DMS79 (cell line): ENCODE results near the gene APP.
"Not testable (repeated sequence)": the region's sequence is repeated elsewhere in the genome, so short reads cannot be mapped to it uniquely, and the experiment has no call there.

Experiments
- DNase-seq: peaks from one replicate; lab custom pipeline; 2025; lab: John Stamatoyannopoulos, UW

The APP gene

DNA sequence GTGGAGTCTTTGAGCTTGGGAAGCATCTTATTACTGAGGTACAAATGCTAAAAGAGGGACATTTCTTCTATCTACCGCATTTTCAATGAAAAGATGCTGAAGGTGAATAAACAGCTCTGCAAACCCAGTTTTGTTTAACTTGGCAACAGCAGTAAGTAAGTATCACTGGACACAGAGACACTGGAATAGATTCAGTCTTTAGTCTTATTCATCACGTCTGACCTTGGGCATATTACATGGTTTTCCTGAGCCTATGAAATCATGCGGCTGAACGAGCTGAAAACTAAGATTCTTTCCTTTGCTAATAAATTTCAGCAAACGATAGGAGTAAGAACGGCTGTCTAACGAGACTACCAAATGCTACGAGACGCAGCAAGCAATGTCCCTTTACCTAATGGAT lies 228.4 kb downstream of the APP start:
- DNase-seq = no peak

DNA sequence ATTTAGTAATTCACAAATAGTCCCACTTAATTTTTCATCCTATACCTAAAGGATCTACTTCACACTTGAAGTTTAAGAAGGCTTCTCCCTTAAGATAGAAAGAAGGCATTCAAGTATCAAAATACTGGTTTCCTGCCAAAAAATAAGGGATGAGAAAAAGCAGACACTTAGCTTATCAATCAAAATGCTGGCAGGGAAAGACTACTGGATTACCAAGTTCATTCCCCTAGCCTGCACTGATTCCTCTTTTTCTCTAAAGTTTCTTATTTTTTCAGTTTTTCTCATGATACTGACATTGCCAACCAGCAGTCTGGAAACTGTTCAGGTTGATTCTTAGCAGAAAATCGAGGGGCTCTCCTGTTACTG lies 231.2 kb downstream of the APP start:
- no peak for DNase-seq

DNA sequence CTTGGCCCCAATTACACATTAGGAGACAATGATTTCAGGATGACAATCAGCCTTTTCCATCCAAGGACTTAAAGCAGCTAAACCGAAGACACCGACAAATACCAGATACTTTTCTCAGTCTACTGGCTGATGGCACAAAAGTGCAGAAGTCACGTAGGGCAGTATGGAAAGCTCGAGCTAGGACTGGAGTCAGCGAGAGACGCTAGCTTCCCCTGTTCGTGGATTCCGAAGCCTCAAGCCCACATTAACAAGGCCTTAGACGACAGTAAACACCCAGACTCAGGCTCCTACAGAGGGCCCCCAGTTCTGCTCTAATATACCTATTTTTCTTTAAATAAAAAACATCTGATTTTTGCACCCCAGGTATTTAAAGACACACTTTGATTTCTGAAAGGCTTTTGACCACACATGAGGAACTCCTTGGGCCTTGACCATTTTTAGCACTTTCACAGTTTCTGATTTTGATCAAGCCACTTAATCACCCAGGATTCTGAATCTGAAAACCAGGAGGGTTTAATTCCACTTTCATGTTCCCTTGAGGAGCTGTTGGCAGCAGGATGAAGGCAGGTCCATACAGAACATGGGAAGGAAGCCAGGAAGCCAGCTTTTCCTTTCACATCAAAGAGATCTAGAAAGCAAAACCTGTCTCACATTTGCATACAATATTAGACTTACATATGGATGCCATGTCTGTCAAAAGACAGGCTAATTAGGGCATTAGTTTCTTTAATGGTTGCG lies 231.7 kb downstream of the APP start:
- DNase-seq = peak; percentile 56

DNA sequence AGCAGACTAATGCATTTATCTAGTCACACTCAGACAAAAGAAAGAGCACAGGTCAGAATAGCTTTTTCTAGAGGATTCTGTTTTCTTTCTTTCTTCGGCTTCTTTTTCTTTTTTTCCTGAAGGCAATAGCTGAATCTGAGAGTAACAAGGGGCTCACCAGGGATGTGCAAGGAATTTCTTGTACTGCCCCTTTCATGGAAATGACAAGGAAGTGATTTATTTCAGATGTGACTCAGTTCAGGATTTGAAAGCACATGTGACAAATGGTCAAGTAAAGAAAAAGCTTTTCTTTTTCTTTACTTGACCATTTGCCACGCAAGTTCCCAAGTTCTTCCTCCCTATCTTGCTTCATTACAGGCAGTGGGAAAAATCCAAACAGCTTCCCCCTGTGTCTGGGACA lies 233.8 kb downstream of the APP start:
- DNase-seq = no peak

DNA sequence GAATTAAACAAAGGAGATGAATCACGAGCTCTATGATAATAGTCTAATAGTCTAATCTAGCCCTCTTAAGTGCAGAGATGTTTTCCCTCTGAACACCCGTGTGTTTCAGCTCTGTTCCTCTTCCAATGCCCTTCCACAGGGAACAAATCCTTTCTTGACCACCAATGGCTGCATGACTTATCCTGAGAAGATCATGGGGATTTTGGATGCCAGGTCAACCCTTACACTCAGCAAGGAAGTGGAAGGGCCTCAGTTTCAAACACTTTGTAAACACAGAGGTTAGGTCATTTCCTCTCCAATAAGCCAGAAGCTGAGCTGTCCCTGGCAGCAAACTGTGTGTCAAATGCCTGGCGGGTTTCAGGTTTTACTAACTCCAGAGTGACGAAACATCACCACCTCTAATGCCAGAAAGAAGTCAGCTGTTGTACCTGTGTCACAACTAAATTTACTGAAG lies 235.8 kb downstream of the APP start:
- no peak for DNase-seq

DNA sequence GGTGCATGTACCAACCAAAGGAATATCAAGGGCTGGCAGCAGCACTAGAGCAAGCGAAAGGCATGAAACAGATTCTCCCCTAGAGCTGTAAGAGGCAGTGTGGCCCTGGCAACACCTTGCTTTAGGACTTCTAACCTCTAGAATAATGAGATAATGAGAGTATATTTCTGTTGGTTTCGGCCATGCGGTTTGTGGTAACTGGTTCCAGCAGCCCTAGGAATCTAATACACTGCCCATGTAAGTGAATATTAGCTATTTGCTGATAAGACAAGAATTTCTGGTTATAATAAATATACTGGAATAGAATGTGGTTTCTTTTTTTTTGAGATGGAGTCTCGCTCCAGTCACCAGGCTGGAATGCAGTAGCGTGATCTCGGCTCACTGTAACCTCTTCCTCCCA lies 236.4 kb downstream of the APP start:
- DNase-seq = no peak

DNA sequence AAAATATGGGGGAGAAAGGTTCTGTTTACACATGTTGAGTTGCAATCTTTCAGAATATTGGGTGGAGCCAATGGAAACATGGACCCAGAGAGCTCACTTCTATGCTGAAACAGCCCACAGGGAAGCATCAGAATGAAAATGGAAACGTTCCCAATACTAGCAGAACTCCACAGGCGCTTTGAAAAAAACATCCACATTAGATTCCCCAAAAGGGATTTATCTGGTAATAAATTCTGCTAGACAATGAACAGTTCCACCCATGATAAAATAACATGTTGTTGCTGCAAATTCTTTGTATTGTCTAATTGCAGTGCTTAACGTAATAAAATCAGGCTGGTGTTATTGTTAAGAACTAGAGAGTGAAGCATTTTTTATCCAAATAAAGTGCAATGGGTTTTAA lies 238.8 kb downstream of the APP start:
- no peak for DNase-seq

DNA sequence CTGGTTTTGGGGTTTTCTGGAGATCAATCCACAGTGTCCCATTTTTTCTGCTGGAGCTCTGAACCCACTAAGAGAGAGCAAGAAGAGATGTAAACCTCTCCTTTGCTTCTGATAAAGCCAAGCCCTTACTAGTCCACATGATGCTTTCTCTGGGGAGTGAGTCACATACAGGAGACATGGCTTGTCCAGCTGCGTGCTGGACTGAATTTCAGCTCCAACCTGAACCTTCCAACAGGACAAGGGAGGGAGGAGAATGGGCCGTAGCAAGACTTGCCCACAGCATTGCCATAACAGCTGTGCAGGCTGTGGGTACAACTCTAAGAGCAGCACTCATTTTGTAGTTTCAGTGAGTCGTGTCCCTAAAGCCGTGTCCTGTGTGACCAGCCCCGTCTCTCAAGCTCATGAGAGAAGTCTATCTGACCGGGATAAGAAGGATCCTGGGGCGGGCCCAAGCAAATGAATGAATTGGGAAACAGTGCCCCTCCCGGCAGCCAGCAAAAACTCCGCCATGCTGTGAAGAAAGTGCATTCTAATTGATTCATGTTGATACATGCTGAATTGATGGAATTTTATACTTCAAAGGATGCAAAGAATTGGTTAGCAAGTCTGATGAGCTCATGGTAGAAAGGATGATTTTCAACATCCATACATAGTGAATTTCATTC lies 240.6 kb downstream of the APP start:
- no peak for DNase-seq

DNA sequence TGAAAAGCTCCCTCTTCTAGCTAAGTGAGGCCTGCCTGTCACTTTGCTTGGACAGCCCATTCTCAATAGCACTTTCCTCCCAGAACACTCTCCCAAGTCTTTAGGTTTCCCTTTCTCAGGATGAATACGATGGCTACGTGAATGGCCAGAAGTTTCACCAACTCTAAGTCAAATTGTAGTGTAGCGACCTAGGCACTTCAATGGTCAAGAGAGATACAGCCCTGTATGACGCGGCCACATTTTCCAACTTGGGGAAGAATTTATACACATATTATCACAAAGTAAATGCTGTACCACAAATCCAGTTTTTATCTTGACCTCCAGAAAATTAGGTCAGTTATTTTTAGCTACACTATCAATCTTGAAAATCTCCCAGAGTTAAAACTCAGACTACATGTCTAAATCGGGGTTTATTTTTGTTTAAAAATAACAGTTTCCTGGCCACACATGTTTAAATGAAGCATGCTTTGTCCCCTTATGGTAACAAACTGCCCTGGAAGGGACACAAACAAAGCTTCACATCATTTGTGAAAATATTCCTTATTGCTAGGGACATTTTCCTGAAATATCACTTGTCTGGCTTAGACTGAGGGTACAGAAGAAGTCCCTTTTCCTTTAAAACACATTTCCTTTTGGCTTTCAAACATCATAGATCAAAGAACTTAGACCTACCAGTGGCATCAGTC lies 243.2 kb downstream of the APP start:
- DNase-seq = no peak

DNA sequence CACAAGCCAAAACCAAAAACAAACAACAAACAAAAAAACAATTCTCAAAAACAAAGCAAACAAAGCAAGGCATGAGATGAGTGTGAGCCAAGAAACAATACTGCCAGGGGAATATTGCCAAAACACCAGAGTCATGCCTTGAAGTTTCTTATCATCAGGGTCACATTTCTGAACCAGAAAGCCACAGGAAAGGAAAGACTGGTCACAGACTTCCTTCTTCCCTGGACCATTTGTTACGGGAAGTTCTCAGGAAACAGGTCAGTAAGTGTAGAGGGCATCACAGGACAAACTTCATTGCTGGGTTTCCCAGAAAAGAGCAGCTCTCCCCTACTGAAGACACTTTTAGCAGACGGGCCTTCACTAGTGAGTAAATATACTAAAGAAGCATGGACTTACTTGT lies 244.6 kb downstream of the APP start:
- no peak for DNase-seq

DNA sequence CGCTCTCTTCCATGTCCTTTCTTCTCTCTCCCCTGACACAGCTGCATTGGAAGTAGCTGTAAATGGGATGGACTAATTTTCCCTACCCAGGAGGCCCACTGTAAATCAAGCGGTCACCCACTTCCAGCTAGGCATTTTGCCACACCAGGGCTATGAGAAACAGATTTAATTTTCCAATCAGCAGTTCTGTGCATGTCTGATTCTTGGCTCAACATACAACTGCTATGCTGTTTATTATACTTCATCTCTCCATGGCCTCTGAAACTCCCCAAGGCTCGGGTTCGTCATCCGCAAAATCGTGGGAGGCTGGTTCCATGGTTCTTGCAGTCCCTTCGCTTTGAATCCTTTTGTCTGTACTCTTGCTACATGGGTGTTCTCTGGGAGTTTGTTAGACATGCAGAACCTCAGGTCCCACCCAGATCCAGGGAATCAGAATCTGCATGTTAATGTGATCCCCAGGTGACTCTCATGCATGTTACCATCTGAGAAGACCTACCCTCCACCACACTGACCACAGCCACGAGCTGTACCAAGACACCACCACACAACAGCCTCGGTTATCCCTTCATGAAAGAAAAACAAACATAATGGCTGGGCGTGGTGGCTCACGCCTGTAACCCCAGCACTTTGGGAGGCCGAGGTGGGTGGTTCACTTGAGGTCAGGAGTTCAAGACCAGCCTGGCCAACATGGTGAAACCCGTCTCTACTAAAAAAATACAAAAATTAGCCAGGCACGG lies 245.3 kb downstream of the APP start:
- no peak for DNase-seq

DNA sequence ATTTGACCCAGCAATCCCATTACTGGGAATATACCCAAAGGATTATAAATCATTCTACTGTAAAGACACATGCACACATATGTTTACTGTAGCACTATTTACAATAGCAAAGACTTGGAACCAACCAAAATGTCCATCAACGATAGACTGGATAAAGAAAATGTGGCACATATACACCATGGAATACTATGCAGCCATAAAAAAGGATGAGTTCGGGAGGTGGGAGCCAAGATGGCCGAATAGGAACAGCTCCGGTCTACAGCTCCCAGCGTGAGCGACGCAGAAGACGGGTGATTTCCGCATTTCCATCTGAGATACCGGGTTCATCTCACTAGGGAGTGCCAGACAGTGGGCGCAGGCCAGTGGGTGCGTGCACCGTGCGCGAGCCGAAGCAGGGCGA lies 252.4 kb downstream of the APP start:
- DNase-seq = not testable (repeated sequence)

DNA sequence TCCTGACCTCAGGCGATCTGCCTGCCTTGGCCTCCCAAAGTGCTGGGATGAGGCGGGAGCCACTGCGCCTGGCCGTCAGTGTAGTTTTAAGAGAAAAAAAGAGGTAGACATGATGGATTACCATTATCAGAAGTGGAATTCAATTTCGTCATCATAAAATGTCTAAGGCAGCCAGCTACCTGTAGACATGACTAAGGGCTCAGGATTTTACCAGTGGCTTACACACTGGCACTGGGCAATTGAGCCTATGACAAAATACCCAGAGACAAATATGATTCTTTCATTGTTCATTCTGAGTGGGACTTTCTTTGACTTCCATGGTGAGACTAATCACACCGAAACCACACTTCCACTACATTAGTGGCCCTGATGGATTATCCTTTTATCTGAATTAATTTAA lies 254.3 kb downstream of the APP start:
- DNase-seq = no peak

DNA sequence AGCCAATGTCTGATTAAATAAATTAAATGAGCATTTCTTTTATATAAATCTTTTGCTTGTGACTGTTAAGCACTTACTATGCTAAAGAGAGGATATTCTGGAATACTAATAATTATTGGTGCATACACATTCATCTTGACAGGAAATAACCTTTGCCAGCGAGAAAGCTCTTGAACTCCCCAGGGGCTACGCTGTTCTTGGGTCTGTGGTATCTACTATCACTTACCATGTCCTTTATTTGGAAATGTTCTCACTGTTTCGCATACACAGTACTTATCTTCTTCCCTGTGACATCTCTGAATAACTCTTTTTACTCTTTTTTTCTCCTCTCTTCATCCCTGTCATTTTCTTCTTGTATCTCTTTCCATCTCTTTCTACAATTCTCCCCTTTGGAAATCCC lies 257.1 kb downstream of the APP start:
- DNase-seq = no peak

DNA sequence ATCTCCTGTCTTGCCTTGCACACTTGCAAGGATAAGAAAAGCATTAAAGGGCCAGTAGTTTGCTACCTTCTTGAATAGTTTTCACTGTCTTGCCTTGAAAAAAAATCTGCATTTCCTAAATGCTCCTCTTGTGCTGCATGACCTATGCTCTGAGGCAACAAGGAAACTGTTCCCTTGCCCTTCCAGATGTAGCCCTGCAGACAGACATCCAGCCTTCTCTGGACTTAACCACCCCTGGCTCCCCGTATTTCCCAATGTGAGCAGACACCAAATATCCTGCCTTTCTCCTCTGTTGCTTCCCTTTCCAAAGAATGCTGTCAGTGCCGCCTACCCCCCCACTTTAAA lies 258.2 kb downstream of the APP start:
- no peak for DNase-seq

DNA sequence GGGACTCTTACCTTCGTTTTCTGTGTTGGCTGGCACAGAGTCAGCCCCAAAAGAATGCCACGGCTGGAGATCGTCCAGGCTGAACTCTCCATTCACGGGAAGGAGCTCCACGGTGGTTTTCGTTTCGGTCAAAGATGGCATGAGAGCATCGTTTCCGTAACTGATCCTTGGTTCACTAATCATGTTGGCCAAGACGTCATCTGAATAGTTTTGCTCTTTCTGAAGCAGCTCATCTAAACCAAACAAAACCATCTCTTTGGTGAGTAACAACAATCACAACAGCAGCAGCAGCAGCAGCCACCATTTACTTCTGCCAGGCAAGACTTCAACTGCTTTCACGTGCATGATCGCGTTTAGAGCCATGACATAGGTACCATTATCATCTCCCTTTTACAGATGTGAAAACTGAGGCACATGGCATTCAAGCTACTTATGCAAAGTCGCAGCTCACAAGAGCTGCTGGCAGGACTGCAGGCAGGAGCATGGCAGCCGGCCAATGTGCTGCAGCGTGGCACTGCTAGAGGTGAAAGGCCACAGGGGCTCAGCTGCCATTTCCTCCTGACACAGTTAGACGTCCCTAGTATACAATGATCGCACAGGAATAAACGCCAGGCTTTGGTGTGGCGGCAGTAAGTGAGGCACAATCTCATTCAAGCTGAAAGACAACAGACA lies 258.7 kb downstream of the APP start:
- no peak for DNase-seq

DNA sequence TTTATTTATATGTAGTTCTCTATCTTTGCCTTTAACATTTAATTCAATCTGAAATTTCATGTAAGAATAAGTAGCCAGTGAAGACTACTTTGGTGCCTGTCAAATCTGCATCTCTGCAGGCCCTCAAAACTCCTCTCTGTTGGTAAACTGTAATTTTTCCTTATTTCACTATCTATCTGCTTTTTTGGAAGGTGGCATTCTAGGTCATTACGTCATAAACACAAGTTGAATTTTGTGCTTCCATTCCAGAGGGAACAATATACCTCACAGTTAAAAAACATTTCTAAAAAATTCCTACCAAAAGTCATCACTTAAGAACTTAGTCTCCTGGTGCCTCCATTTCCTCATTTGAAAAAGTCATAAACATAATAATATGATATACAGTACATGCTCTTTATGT lies 259.8 kb downstream of the APP start:
- DNase-seq = no peak

DNA sequence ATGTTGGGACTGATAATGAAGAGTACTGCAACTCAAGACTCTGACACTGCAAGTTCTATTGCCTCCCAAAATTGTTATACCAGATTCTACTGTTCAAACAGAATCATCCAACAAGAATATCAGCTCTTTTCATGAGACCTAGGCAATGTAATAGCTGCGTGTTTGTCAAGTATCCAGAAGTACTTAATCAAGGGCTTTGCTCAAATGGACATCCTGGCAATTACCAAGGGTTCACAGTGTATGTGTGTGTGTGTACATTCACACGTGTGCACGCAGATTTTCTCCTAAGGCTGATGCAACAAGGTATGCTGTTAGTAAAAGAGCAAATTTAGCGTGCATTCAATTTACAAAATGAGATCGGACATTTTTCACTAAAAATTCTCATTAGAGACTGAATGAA lies 261.2 kb downstream of the APP start:
- no peak for DNase-seq

DNA sequence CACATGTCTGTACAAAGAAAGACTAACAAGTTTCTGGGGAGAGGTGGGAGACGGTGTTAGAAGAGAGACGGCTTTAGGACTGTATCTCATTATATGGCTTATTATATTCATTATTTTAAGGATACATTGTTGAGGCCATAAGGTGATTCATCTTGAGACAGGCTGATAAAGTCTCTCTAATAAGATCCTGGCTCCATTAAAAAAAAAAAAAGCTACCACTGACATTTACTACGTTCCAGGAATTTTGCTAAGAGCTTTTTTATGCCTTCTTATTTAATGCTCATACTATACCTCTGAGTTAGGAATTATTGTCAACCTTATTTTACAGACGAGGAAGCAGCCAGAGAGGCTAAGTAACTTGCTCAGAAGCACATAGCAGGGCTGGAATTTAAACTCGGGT lies 262.1 kb downstream of the APP start:
- DNase-seq = no peak

DNA sequence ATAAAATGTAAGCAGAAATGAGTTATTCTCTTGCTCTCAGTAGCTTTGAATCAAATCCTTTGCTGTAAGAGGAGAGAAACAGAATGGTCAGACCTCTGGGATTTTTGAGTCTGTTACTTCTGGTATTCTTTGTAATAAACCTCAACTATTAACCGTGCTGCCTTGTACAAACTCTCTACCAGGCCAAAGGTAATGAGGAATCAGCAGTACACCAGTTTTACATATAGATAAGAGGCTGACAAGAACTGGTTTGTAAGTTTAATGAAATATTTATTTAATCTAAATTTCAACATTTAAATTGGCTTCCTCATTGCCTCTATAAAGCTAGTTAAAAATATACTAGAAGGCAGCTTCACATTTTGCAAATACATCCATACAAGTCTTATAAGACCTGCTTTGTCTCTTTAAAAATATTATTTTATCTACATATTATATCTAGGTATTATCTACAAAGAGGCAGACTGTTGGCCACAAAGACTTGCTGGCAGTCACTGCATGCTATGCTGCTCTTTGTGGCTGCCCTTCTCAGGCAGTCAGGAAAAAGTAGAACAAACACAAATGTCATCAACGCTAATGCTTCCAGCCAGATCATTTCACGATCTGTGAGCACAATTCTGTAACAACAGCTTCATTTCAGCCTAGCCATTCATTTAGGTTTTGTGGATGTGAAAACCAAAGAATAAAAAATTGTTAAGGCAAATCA lies 262.8 kb downstream of the APP start:
- DNase-seq = no peak

DNA sequence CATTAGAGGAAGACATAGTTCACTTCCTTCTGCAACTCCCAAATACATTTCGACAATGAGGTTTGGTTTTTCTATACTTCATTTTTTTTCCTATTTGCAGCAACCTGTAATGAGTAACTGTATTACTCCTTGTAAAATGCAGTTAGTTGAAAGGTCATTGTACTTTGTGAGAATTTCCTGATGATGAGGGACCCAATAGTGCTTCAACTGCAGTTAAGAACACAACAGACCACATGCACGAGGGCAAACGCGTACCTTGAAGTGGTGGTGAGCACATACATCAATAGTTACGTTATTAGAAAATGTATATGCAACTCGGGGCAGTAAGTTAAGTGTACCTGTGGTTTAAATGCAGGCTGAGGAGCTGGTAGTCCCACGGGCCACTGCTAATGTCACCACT lies 264.0 kb downstream of the APP start:
- no peak for DNase-seq

DNA sequence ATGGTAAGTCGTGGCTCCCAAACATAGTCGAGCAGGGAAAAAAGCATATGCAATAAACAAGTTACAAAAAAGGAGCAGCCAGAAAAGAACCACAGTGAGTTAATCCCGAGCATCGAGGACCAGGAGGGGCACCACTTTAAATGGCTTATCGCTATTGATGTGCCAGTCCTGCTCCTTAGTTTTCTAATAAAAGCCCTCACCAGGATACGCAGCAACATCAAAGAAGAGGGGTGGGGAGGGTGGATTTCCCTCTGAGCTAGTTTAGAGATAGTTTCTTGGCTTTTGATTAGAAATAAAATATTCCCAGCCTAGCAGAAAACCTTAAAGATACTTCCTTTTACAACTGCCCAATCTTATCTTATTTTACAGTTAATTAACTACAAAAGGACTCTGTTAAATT lies 265.4 kb downstream of the APP start:
- DNase-seq = no peak
